Measurements from ENCODE around the gene FGGY.

FGGY gene

GRCh38 chr1:59805554-59805953 lies 508.7 kb downstream of the FGGY start:
- no peak for DNase-seq

Measured in NK-92 treated with Interleukin-12 subunit alpha and Interleukin-12 subunit beta, amount 100 ng/mL, for 24 hours (cell line).